KBM-7 (cell line): ENCODE data around the gene NF2.

Experiments
- DNase-seq: peaks from one replicate; pipeline ENCODE4 v3.0.0-alpha.2; 2015
- in situ Hi-C: fragments of 300-500 bp; cut with MboI; formaldehyde crosslinking; loops from 2 replicates; pipeline ENCODE4 v1.14.3; 2020; ENCODE audit warnings: low sequenced_read_pairs, low pct_unique_long_range_greater_than_20kb, mixed read lengths

Gene NF2

GRCh38 chr22:29627196-29627535, 23.7 kb downstream of the NF2 start:
- no peak for DNase-seq
- in situ Hi-C loops, result no loop called here

GRCh38 chr22:29628996-29629902, 25.8 kb downstream of the NF2 start:
- in situ Hi-C loops, result no loop called here
- no peak for DNase-seq

- no peak for DNase-seq
- in situ Hi-C loops, result no loop called here
Measured at GRCh38 chr22:29629903-29630516, 26.6 kb downstream of the NF2 start.

- in situ Hi-C loops, result no loop called here
- no peak for DNase-seq
Measured at GRCh38 chr22:29630987-29631386, 27.6 kb downstream of the NF2 start.

GRCh38 chr22:29631725-29632124, 28.3 kb downstream of the NF2 start:
- in situ Hi-C loops, result no loop called here

GRCh38 chr22:29632672-29633071, 29.2 kb downstream of the NF2 start:
- no peak for DNase-seq
- in situ Hi-C loops, result no loop called here

More at GRCh38 chr22:29631725-29632124, 28.3 kb downstream of the NF2 start:
- DNase-seq, result no peak

- in situ Hi-C loops, result no loop called here
- DNase-seq, result no peak
Measured at GRCh38 chr22:29633514-29634312, 30.3 kb downstream of the NF2 start.

GRCh38 chr22:29634847-29635246, 31.4 kb downstream of the NF2 start:
- no peak for DNase-seq
- in situ Hi-C loops, result no loop called here

- peak; percentile 51 for DNase-seq
- in situ Hi-C loops, result no loop called here
Measured at GRCh38 chr22:29635734-29636357, 32.4 kb downstream of the NF2 start.

GRCh38 chr22:29636751-29637150, 33.3 kb downstream of the NF2 start:
- in situ Hi-C loops, result no loop called here
- DNase-seq, result no peak

GRCh38 chr22:29637181-29637580, 33.7 kb downstream of the NF2 start:
- no peak for DNase-seq
- in situ Hi-C loops, result no loop called here

- in situ Hi-C loops, result no loop called here
- no peak for DNase-seq
Measured at GRCh38 chr22:29638678-29639077, 35.2 kb downstream of the NF2 start.

GRCh38 chr22:29639096-29639495, 35.7 kb downstream of the NF2 start:
- no peak for DNase-seq
- in situ Hi-C loops, result no loop called here

GRCh38 chr22:29641042-29641699, 37.7 kb downstream of the NF2 start:
- peak; percentile 40 for DNase-seq
- in situ Hi-C loops, result no loop called here

- in situ Hi-C loops, result no loop called here
Measured at GRCh38 chr22:29641700-29642330, 38.4 kb downstream of the NF2 start.

GRCh38 chr22:29642694-29643093, 39.3 kb downstream of the NF2 start:
- no peak for DNase-seq
- in situ Hi-C loops, result no loop called here

More at GRCh38 chr22:29641700-29642330, 38.4 kb downstream of the NF2 start:
- DNase-seq, result peak; percentile 39

GRCh38 chr22:29647954-29648737, 44.7 kb downstream of the NF2 start:
- in situ Hi-C loops, result no loop called here
- DNase-seq, result no peak

GRCh38 chr22:29650370-29650769, 46.9 kb downstream of the NF2 start:
- no peak for DNase-seq
- in situ Hi-C loops, result no loop called here
